HL-60 (cell line): Measurements from ENCODE around the gene APOBEC2.

Source experiments
- DNase-seq, 2 experiments: peaks; one replicate each; pipeline ENCODE4 v3.0.0-alpha.2; 2010 to 2020; ENCODE audit warnings: low read depth in 1 of 2, low spot score in 1 of 2
- H3K27ac ChIP-seq: fragments of 250-450 bp; sonication (Bioruptor Pico); replicated peaks from 2 replicates; pipeline ENCODE4 v1.5.1; 2020; ENCODE audit warnings: mild to moderate bottlenecking, moderate library complexity
- H3K27me3 ChIP-seq: fragments of 250-450 bp; sonication (Bioruptor Pico); 2 replicates; pipeline ENCODE4 v1.5.1; 2021; ENCODE audit warnings: mild to moderate bottlenecking, moderate library complexity; ENCODE audit not compliant: insufficient read depth, poor library complexity, severe bottlenecking
- H3K4me3 ChIP-seq: replicated peaks from 2 replicates; pipeline ENCODE4 v1.5.1; 2011; ENCODE audit warnings: mild to moderate bottlenecking, control low read depth, low read length; ENCODE audit not compliant: insufficient read depth
- GABPA ChIP-seq: IDR thresholded peaks from 2 replicates; pipeline ENCODE4 v1.6.1; 2012; ENCODE audit warnings: low read depth
- POLR2AphosphoS5 ChIP-seq: IDR thresholded peaks from 2 replicates; pipeline ENCODE4 v1.6.1; 2012; ENCODE audit warnings: low read depth
- SPI1 ChIP-seq: IDR thresholded peaks from 2 replicates; pipeline ENCODE4 v1.6.1; 2012; ENCODE audit warnings: low read depth, mild to moderate bottlenecking, borderline replicate concordance
- TF ChIP-seq, protein P1 (sequence below): IDR thresholded peaks from one replicate; pipeline ENCODE4 v1.5.1; 2011; ENCODE audit warnings: low read length, control low read depth, inconsistent platforms; ENCODE audit not compliant: insufficient read depth
- TF ChIP-seq, protein P2 (sequence below): IDR thresholded peaks from 2 replicates; pipeline ENCODE4 v1.6.1; 2012; ENCODE audit warnings: low read depth; ENCODE audit not compliant: insufficient replicate concordance

Gene APOBEC2

DNA sequence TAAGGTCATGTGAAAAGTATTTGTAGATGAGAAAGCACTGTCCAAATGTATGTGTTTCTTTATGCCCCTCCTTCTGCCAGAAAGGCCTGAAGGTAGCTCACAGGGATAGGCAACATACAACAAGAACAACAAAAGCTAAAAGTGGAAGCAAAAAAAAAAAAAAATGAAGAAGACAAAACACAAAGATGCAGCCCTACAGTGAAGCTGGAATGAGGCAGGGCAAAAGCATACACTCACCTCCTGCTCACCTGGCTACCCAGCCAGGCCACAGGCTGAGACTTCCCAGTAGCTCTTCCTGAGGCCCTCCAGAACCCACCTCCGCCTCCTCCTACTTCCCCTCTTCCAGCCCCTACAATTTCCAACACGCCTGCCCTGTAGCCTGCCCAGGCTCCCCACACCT, 16.4 kb upstream of the APOBEC2 start:
- Histone ChIP-seq H3K4me3 (no peak overlapping the region), H3K27me3 (no peaks in the 10 kb centered on the region), H3K27ac (no peak overlapping the region)
- no peak for TF ChIP-seq POLR2AphosphoS5
- TF ChIP-seq, protein P1, sequence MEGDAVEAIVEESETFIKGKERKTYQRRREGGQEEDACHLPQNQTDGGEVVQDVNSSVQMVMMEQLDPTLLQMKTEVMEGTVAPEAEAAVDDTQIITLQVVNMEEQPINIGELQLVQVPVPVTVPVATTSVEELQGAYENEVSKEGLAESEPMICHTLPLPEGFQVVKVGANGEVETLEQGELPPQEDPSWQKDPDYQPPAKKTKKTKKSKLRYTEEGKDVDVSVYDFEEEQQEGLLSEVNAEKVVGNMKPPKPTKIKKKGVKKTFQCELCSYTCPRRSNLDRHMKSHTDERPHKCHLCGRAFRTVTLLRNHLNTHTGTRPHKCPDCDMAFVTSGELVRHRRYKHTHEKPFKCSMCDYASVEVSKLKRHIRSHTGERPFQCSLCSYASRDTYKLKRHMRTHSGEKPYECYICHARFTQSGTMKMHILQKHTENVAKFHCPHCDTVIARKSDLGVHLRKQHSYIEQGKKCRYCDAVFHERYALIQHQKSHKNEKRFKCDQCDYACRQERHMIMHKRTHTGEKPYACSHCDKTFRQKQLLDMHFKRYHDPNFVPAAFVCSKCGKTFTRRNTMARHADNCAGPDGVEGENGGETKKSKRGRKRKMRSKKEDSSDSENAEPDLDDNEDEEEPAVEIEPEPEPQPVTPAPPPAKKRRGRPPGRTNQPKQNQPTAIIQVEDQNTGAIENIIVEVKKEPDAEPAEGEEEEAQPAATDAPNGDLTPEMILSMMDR: no peak
- TF ChIP-seq, protein P2, sequence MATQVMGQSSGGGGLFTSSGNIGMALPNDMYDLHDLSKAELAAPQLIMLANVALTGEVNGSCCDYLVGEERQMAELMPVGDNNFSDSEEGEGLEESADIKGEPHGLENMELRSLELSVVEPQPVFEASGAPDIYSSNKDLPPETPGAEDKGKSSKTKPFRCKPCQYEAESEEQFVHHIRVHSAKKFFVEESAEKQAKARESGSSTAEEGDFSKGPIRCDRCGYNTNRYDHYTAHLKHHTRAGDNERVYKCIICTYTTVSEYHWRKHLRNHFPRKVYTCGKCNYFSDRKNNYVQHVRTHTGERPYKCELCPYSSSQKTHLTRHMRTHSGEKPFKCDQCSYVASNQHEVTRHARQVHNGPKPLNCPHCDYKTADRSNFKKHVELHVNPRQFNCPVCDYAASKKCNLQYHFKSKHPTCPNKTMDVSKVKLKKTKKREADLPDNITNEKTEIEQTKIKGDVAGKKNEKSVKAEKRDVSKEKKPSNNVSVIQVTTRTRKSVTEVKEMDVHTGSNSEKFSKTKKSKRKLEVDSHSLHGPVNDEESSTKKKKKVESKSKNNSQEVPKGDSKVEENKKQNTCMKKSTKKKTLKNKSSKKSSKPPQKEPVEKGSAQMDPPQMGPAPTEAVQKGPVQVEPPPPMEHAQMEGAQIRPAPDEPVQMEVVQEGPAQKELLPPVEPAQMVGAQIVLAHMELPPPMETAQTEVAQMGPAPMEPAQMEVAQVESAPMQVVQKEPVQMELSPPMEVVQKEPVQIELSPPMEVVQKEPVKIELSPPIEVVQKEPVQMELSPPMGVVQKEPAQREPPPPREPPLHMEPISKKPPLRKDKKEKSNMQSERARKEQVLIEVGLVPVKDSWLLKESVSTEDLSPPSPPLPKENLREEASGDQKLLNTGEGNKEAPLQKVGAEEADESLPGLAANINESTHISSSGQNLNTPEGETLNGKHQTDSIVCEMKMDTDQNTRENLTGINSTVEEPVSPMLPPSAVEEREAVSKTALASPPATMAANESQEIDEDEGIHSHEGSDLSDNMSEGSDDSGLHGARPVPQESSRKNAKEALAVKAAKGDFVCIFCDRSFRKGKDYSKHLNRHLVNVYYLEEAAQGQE: no peak
- no peak for TF ChIP-seq GABPA
- no peak for TF ChIP-seq SPI1
- DNase-seq: no peak

DNA sequence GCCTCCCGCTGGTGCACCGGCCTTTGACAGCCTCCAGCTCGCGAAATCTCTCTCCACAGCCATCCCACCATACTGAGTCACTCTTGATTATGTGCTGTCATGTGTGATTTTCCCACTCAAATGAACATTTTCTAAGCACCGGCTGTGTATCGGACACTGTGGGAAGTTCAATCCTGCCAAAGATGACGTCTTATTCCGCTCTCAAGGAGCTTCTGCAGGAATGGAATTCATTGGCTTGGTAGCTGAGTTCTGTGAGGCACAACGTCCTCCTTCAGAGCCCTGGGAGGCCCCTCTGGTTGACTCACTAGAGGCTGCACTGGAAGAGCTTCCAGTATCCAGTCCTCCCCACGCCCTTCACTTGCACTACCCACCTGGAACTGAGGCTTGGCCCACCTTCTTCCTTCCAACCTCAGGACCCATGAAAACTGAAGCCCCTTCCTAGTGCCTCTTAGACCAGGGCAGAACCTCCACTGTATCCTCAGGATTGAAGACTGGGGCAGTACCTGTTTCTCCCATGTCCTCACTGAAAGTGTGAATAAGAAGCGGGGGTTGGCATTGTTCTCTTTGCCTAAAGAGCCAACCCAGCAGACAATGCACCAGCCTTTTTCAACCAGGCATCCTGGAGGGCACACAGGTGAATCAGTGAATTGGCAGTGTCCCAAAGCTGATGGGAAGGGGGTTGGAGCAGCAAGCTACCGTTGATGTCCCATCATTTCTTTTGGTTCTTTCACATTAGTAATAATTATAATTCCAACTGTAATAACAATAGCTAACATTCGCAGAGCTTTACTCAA, 15.7 kb upstream of the APOBEC2 start:
- no peak overlapping the region for H3K27ac ChIP-seq
- no peak for DNase-seq
- TF ChIP-seq SPI1: no peak
- no peak for TF ChIP-seq POLR2AphosphoS5
- TF ChIP-seq, protein P2: no peak
- TF ChIP-seq, protein P1: no peak
- no peak for TF ChIP-seq GABPA
- no peaks in the 10 kb centered on the region for H3K27me3 ChIP-seq
- H3K4me3 ChIP-seq: no peak overlapping the region

DNA sequence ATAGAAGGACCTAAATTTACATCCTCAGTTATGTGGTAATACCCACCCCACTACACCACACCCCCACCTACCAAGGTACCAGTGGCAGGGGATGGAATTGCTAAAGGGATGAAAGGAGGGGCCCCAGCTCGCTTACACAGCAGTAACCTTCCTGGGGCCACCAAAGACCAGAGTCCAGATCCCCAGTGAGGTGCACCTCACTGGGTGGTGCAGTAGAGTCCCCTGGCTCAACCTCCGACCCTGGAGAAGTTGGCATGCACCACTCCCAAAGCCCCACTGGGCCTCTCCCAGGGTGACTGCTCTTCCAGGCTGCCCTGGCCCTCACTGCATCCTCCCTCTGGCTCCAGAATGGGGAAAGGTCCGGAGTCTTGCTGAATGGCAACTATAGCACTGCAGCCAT, 14.8 kb upstream of the APOBEC2 start:
- no peak for DNase-seq
- TF ChIP-seq SPI1 (no peak), POLR2AphosphoS5 (no peak), GABPA (no peak)
- TF ChIP-seq, protein P1: no peak
- TF ChIP-seq, protein P2: no peak
- no peak overlapping the region for H3K4me3 ChIP-seq
- no peak overlapping the region for H3K27ac ChIP-seq
- H3K27me3 ChIP-seq: no peaks in the 10 kb centered on the region
